A549 (cell line): ENCODE measurements around the gene PDHX. TPM values are rescaled to one million over a fixed set of nuclear protein-coding genes. Genes with fewer than 3 reads are reported as not detected.

ENCODE experiments used
- ATAC-seq, 2 experiments: fragments of 200-7000 bp in 1 of 2; fragments of >200 bp in 1 of 2; cut with Nextera tagmentation in 1 of 2; cut with Tn5 transposase in 1 of 2; 3 replicates each; pipeline versions ENCODE4 v1.8.0 to v1.9.1; 2018 to 2020; ENCODE audit warnings: mild to moderate bottlenecking in 1 of 2, moderate library complexity in 1 of 2
- CTCF ChIA-PET: fragments of 300-600 bp; sonication (Branson Sonifier 250); formaldehyde crosslinking; extraction: SDS; loops from one replicate; lab custom pipeline; 2021; ENCODE audit warnings: antibody characterized with exemption, inconsistent platforms; lab: Yijun Ruan, JAX
- POLR2A ChIA-PET: fragments of 350-600 bp; formaldehyde crosslinking; extraction: SDS; loops from one replicate; lab custom pipeline; 2021; ENCODE audit warnings: antibody characterized with exemption, inconsistent platforms; lab: Yijun Ruan, JAX
- DNase-seq, 2 experiments: peaks; one replicate each; pipeline versions ENCODE4 v3.0.0 to v3.0.0-alpha.2; 2011 to 2016; ENCODE audit warnings: low read depth in 1 of 2, low spot score in 1 of 2
- FAIRE-seq: peaks from 2 replicates; lab custom pipeline; 2011; peaks lifted over from hg19 to GRCh38; lab: Jason Lieb, UNC
- H3K27ac ChIP-seq, 2 experiments: fragments of >200 bp; sonication (Bioruptor Twin); formaldehyde crosslinking; 3 replicates each; pipeline ENCODE4 v1.5.1; 2016 to 2017
- H3K4me1 ChIP-seq: fragments of >200 bp; sonication (Bioruptor Twin); formaldehyde crosslinking; 3 replicates; pipeline ENCODE4 v1.6.1; 2016
- H3K4me2 ChIP-seq: fragments of >200 bp; sonication (Bioruptor Twin); formaldehyde crosslinking; 3 replicates; pipeline ENCODE4 v1.6.1; 2016
- H3K4me3 ChIP-seq: fragments of >200 bp; sonication (Bioruptor Twin); formaldehyde crosslinking; 3 replicates; pipeline ENCODE4 v1.5.1; 2016
- H3K9me3 ChIP-seq: fragments of >200 bp; sonication (Bioruptor Twin); formaldehyde crosslinking; 3 replicates; pipeline ENCODE4 v1.6.1; 2016
- BCL3 ChIP-seq: fragments of >200 bp; sonication (Bioruptor Twin); formaldehyde crosslinking; IDR thresholded peaks from 3 replicates; pipeline ENCODE4 v1.6.1; 2016
- CBX8 ChIP-seq: fragments of 200-600 bp; sonication (generic); IDR thresholded peaks from 2 replicates; pipeline ENCODE4 v1.6.1; 2016
- EHMT2 ChIP-seq: fragments of 200-600 bp; sonication (generic); IDR thresholded peaks from 2 replicates; pipeline ENCODE4 v1.6.1; 2016; ENCODE audit warnings: antibody characterized with exemption, low read depth, mild to moderate bottlenecking, moderate library complexity
- ELK1 ChIP-seq: fragments of 150-350 bp; IDR thresholded peaks from 2 replicates; pipeline ENCODE4 v1.6.1; 2014; ENCODE audit warnings: low read depth, mild to moderate bottlenecking, low read length
- EP300 ChIP-seq, 2 experiments: fragments of >200 bp; sonication (Bioruptor Twin); formaldehyde crosslinking; IDR thresholded peaks; 2 replicates in 1 of 2; 3 replicates in 1 of 2; pipeline ENCODE4 v1.6.1; 2016 to 2017
- FOSB ChIP-seq: fragments of 250-450 bp; sonication (Bioruptor Pico); IDR thresholded peaks from 2 replicates; pipeline ENCODE4 v1.5.0; 2020; ENCODE audit warnings: mild to moderate bottlenecking, moderate library complexity
- HOXA7 ChIP-seq: fragments of 250-450 bp; sonication (Bioruptor Pico); IDR thresholded peaks from 2 replicates; pipeline ENCODE4 v1.5.0; 2020; ENCODE audit warnings: mild to moderate bottlenecking, moderate library complexity
- KDM1A ChIP-seq: fragments of 200-600 bp; sonication (generic); IDR thresholded peaks from 2 replicates; pipeline ENCODE4 v1.6.1; 2016; ENCODE audit warnings: low read depth, mild to moderate bottlenecking
- MAZ ChIP-seq: fragments of 150-350 bp; IDR thresholded peaks from 2 replicates; pipeline ENCODE4 v1.6.1; 2014; ENCODE audit warnings: antibody characterized with exemption, low read depth, low read length, borderline replicate concordance
- RCOR1 ChIP-seq: fragments of 150-350 bp; IDR thresholded peaks from 2 replicates; pipeline ENCODE4 v1.6.1; 2014; ENCODE audit warnings: antibody characterized with exemption, low read length, low read depth
- REST ChIP-seq: fragments of 200-600 bp; sonication (generic); IDR thresholded peaks from 2 replicates; pipeline ENCODE4 v1.6.1; 2016; ENCODE audit warnings: antibody characterized with exemption, mild to moderate bottlenecking, moderate library complexity
- RNF2 ChIP-seq: fragments of 200-600 bp; sonication (generic); IDR thresholded peaks from 2 replicates; pipeline ENCODE4 v1.6.1; 2016; ENCODE audit warnings: low read depth, mild to moderate bottlenecking, antibody characterized with exemption, moderate library complexity, borderline replicate concordance
- TFCP2L1 ChIP-seq: fragments of 250-450 bp; sonication (Bioruptor Pico); IDR thresholded peaks from 2 replicates; pipeline ENCODE4 v1.5.0; 2021; ENCODE audit warnings: mild to moderate bottlenecking
- TP53 ChIP-seq: fragments of 250-450 bp; sonication (Bioruptor Pico); IDR thresholded peaks from 2 replicates; pipeline ENCODE4 v1.5.0; 2021; ENCODE audit warnings: mild to moderate bottlenecking, moderate library complexity
- ZNF302 ChIP-seq: fragments of 250-450 bp; sonication (Bioruptor Pico); IDR thresholded peaks from 2 replicates; pipeline ENCODE4 v1.9.0; 2021; ENCODE audit warnings: inconsistent platforms, mild to moderate bottlenecking, moderate library complexity
- WGBS: methylation state at CpG from one replicate; pipeline ENCODE4 v1.1.6; 2017; ENCODE audit errors: missing lambda C conversion rate; 5-methylcytosine and 5-hydroxymethylcytosine counted together
- polyA plus RNA-seq, 4 experiments: library from polyadenylated mRNA; depleted of rRNA in 3 of 4; stranded (reverse); fragments of >200 nt; fragmentation: RNase III in 1 of 4; extraction: RNeasy Plus Mini Kit Qiagen cat#74134 plus additional on column Dnase treatment in 1 of 4; gene quantifications; 2 replicates in 3 of 4; 3 replicates in 1 of 4; pipeline ENCODE4 v1.2.3, GENCODE V29; 2011 to 2017
- TF ChIP-seq, protein P1 (sequence below): IDR thresholded peaks from 2 replicates; pipeline ENCODE4 v1.6.1; 2012
- TF ChIP-seq, protein P2 (sequence below): fragments of 250-450 bp; sonication (Bioruptor Pico); IDR thresholded peaks from 2 replicates; pipeline ENCODE4 v1.5.0; 2020; ENCODE audit warnings: low read depth, mild to moderate bottlenecking, moderate library complexity
- TF ChIP-seq, protein P3 (sequence below): fragments of >200 bp; sonication (Bioruptor Twin); formaldehyde crosslinking; IDR thresholded peaks from 3 replicates; pipeline ENCODE4 v1.5.1; 2016
- TF ChIP-seq, protein P4 (sequence below): fragments of 450-650 bp; IDR thresholded peaks from 2 replicates; pipeline ENCODE4 v1.6.1; 2014; ENCODE audit warnings: antibody characterized with exemption
- TF ChIP-seq, protein P5 (sequence below): fragments of 250-450 bp; sonication (Bioruptor Pico); IDR thresholded peaks from 2 replicates; pipeline ENCODE4 v1.5.0; 2021; ENCODE audit warnings: mild to moderate bottlenecking, moderate library complexity, borderline replicate concordance

Gene PDHX
- polyA plus RNA-seq, 2 of the 4 experiments (the other 2 are of a cell fraction) = 46.5 to 87.4 TPM

GRCh38 chr11:34897171-34897870, 19.1 kb upstream of the PDHX start:
- ChIA-PET POLR2A (interaction anchor here (0.7 kb wide), 1 partner anchor 18 kb away, joined by 3 read pairs; no protein-coding TSS in a partner anchor), CTCF (interaction anchor here (0.7 to 4.5 kb wide), 10 partner anchors 8 to 722 kb away, joined by 3 to 30 read pairs (median 4); partner anchors contain the start of gene ELF5)
- no peak for TF ChIP-seq ELK1
- TF ChIP-seq FOSB (CRISPR knock-in tag) = no peak
- no peak for TF ChIP-seq RCOR1
- no peak for TF ChIP-seq KDM1A
- TF ChIP-seq EP300 (IDR thresholded peaks at IDR 0.05) = no peak
- no peak for TF ChIP-seq TP53 (CRISPR knock-in tag)
- TF ChIP-seq BCL3 = no peak
- no peak for TF ChIP-seq TFCP2L1 (CRISPR knock-in tag)
- TF ChIP-seq HOXA7 (CRISPR knock-in tag) = no peak
- TF ChIP-seq EHMT2 = no peak
- TF ChIP-seq, protein P1, sequence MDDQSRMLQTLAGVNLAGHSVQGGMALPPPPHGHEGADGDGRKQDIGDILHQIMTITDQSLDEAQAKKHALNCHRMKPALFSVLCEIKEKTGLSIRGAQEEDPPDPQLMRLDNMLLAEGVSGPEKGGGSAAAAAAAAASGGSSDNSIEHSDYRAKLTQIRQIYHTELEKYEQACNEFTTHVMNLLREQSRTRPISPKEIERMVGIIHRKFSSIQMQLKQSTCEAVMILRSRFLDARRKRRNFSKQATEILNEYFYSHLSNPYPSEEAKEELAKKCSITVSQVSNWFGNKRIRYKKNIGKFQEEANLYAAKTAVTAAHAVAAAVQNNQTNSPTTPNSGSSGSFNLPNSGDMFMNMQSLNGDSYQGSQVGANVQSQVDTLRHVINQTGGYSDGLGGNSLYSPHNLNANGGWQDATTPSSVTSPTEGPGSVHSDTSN = no peak
- no peak for TF ChIP-seq RNF2
- TF ChIP-seq, protein P2, sequence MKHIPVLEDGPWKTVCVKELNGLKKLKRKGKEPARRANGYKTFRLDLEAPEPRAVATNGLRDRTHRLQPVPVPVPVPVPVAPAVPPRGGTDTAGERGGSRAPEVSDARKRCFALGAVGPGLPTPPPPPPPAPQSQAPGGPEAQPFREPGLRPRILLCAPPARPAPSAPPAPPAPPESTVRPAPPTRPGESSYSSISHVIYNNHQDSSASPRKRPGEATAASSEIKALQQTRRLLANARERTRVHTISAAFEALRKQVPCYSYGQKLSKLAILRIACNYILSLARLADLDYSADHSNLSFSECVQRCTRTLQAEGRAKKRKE (CRISPR knock-in tag) = no peak
- TF ChIP-seq, protein P3, sequence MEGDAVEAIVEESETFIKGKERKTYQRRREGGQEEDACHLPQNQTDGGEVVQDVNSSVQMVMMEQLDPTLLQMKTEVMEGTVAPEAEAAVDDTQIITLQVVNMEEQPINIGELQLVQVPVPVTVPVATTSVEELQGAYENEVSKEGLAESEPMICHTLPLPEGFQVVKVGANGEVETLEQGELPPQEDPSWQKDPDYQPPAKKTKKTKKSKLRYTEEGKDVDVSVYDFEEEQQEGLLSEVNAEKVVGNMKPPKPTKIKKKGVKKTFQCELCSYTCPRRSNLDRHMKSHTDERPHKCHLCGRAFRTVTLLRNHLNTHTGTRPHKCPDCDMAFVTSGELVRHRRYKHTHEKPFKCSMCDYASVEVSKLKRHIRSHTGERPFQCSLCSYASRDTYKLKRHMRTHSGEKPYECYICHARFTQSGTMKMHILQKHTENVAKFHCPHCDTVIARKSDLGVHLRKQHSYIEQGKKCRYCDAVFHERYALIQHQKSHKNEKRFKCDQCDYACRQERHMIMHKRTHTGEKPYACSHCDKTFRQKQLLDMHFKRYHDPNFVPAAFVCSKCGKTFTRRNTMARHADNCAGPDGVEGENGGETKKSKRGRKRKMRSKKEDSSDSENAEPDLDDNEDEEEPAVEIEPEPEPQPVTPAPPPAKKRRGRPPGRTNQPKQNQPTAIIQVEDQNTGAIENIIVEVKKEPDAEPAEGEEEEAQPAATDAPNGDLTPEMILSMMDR = no peak
- TF ChIP-seq, protein P4, sequence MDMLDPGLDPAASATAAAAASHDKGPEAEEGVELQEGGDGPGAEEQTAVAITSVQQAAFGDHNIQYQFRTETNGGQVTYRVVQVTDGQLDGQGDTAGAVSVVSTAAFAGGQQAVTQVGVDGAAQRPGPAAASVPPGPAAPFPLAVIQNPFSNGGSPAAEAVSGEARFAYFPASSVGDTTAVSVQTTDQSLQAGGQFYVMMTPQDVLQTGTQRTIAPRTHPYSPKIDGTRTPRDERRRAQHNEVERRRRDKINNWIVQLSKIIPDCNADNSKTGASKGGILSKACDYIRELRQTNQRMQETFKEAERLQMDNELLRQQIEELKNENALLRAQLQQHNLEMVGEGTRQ = no peak
- no peak for TF ChIP-seq CBX8
- no peak for TF ChIP-seq ZNF302
- no peak for TF ChIP-seq MAZ
- TF ChIP-seq, protein P5, sequence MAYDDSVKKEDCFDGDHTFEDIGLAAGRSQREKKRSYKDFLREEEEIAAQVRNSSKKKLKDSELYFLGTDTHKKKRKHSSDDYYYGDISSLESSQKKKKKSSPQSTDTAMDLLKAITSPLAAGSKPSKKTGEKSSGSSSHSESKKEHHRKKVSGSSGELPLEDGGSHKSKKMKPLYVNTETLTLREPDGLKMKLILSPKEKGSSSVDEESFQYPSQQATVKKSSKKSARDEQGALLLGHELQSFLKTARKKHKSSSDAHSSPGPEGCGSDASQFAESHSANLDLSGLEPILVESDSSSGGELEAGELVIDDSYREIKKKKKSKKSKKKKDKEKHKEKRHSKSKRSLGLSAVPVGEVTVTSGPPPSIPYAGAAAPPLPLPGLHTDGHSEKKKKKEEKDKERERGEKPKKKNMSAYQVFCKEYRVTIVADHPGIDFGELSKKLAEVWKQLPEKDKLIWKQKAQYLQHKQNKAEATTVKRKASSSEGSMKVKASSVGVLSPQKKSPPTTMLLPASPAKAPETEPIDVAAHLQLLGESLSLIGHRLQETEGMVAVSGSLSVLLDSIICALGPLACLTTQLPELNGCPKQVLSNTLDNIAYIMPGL (CRISPR knock-in tag) = no peak
- TF ChIP-seq REST = no peak
- 85% methylated on average over 3 of the region's 3 CpGs for WGBS
- H3K27ac ChIP-seq = no peak overlapping the region
- H3K4me3 ChIP-seq = no peak overlapping the region
- peaks cover 40% of the 10 kb centered on the region for H3K9me3 ChIP-seq
- FAIRE-seq (no peak), ATAC-seq (no peak), DNase-seq (no peak)
- H3K4me1 ChIP-seq = no peaks in the 10 kb centered on the region
- H3K4me2 ChIP-seq = no peak overlapping the region
